Loucy (cell line): ENCODE results near the gene NFAT5.
"Not testable (repeated sequence)": the region's sequence is repeated elsewhere in the genome, so short reads cannot be mapped to it uniquely, and the experiment has no call there.

Experiments
- EZH2phosphoT487 ChIP-seq: fragments of 200-600 bp; IDR thresholded peaks from 2 replicates; pipeline ENCODE4 v1.6.1; 2018; ENCODE audit warnings: antibody characterized with exemption, mild to moderate bottlenecking, moderate library complexity, borderline replicate concordance
- TF ChIP-seq, protein P1 (sequence below): fragments of 200-600 bp; sonication (generic); conservative IDR thresholded peaks from 2 replicates; pipeline ENCODE4 v1.5.1; 2014; ENCODE audit warnings: mild to moderate bottlenecking, antibody characterized with exemption, low read length

DNA sequence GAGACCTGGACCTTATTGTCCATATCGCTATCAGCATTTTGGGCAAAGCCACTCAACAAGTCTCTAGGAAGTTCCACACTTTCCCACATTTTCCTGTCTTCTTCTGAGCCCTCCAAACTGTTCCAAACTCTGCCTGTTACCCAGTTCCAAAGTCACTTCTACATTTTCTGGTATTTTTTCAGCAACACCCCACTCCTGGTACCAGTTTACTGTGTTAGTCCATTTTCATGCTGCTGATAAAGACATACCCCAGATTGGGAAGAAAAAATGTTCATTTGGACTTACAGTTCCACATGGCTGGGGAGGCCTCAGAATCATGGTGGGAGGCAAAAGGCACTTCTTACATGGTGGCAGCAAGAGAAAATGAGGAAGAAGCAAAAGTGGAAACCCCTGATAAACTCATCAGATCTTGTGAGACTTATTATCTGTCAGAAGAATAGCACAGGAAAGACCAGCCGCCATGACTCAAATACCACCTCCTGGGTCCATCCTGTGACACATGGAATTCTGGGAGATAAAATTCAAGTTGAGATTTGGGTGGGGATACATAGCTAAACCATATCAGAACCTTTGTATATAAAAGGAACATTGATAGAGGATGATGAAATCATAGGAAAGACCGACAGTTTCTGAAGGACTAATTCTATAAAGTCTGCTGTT, 71.6 kb downstream of the NFAT5 start:
- TF ChIP-seq, protein P1, sequence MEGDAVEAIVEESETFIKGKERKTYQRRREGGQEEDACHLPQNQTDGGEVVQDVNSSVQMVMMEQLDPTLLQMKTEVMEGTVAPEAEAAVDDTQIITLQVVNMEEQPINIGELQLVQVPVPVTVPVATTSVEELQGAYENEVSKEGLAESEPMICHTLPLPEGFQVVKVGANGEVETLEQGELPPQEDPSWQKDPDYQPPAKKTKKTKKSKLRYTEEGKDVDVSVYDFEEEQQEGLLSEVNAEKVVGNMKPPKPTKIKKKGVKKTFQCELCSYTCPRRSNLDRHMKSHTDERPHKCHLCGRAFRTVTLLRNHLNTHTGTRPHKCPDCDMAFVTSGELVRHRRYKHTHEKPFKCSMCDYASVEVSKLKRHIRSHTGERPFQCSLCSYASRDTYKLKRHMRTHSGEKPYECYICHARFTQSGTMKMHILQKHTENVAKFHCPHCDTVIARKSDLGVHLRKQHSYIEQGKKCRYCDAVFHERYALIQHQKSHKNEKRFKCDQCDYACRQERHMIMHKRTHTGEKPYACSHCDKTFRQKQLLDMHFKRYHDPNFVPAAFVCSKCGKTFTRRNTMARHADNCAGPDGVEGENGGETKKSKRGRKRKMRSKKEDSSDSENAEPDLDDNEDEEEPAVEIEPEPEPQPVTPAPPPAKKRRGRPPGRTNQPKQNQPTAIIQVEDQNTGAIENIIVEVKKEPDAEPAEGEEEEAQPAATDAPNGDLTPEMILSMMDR: not testable (repeated sequence)
- TF ChIP-seq EZH2phosphoT487: not testable (repeated sequence)
